Stimulated activated CD4-positive, alpha-beta T cell treated with anti-CD3 and anti-CD28 coated beads, Interleukin-2, amount 100 ng/mL, for 24 hours (primary cell): ENCODE results near the gene CPEB3.
"Not testable (repeated sequence)": the region's sequence is repeated elsewhere in the genome, so short reads cannot be mapped to it uniquely, and the experiment has no call there.

Experiments
- DNase-seq, 2 donors: peaks; one replicate each; pipeline ENCODE4 v3.0.0-alpha.2; 2020

Gene CPEB3

GRCh38 chr10:92265687-92266258 lies 25.1 kb downstream of the CPEB3 start:
- no peak for DNase-seq

DNA sequence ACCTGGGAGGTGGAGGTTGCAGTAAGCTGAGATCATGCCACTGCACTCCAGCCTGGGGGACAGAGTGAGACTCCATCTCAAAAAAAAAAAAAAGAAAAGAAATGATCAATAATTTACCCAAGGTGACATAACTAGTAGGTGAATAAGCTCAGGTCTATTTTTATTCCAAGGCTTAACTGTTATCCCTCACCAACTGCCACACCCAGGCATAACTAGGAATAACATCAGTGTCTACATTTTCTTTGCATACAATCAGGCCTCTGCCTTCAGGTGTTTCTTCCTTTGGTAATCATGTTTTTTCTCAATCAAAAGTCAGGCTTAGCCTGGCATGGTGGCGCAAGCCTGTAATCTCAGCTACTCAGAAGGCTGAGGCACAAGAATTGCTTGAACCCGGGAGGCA lies 26.6 kb downstream of the CPEB3 start:
- DNase-seq, result no peak

GRCh38 chr10:92263396-92263795 lies 27.5 kb downstream of the CPEB3 start:
- no peak for DNase-seq

DNA sequence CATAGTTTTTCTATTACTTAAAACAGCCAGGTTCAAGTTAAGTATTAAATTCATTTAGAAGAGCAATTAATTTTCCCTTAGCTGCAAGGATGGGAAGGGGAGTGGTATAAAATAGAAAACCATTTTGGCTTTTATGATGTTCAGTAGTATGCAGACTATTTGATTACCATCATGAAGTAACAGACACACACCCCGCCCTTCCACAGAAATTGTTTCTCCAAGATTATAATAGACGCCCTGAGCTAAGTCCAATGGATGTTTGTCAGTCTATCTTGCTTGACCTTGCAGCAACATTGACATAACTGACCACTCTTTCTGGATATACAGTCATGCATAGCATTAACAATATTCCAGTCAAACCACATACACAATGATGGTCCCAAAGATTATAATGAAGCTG lies 42.3 kb downstream of the CPEB3 start:
- DNase-seq, result no peak

- DNase-seq, result no peak
Measured at GRCh38 chr10:92244796-92245195, 46.1 kb downstream of the CPEB3 start.

GRCh38 chr10:92242910-92243671 lies 47.8 kb downstream of the CPEB3 start:
- peak; percentile 26 to 52 for DNase-seq

DNA sequence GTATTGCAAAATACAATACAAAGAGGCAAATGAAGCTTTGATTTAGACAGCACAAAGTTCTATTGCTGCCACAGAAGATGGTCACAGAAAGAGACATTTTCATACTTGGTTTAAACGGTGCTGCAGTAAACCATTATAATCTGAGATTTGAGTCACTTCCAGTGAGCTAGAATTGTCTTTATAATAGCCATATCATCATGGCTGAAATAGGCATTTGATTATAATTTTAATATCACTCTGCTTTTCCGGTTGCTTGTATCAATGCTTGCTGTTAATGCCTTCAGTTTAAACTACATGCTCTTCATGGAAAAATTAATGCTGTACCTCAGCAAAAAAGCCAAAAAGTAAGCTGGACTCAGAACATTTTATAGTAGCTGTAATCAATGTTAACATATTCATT lies 48.5 kb downstream of the CPEB3 start:
- no peak for DNase-seq

GRCh38 chr10:92241501-92241900 lies 49.4 kb downstream of the CPEB3 start:
- DNase-seq, result no peak

GRCh38 chr10:92241158-92241500 lies 49.7 kb downstream of the CPEB3 start:
- no peak for DNase-seq

- DNase-seq, result peak; percentile 22 to 31
Measured at GRCh38 chr10:92240289-92241157, 50.4 kb downstream of the CPEB3 start.

GRCh38 chr10:92239600-92240288 lies 51.1 kb downstream of the CPEB3 start:
- DNase-seq, result peak; percentile 51 to 53

DNA sequence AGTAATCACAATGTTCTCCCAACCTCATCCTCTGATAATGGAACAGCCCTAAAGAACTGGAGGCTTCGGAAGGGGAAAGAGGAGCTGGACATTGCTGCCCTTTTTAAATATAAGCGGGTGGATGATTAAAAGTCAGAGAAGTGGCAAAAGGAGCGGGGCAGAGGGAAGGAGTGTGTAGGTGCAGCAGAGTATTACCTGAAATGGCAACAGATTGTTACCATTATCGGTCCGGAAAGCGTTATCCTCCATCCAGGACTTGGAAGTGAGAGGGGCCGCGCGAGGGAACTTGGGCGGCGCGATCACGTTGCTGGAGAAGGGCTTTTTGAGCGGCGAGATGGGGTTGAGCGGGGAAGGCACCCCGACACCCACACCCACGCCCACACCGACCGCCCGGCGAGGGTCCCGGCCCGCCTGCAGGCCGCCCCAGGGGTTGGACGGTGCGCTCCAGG lies 51.7 kb downstream of the CPEB3 start:
- no peak for DNase-seq

DNA sequence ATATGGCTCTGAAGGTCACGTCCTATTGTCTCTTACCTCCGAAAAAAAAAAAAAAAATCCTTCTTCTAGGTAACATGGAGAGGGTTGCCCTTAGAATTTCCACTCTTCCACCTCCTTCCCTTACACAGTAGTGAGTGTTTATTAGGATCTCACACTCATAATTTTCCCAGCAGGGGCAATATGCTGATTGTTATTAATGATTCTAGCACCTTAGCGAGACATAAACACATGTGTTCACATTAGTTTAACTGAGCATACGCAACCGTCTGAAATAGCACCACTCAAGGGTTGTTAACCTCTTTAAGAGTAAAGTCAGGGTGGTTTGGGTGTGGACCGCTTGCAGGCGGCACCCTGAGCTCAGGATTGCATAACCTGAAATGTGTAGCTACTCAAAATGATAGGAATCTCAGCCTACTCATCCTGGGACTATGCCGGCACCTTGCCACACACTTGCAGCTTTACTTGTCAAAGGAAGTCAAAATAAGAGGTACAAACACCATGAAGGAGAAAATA lies 52.2 kb downstream of the CPEB3 start:
- DNase-seq, result no peak

DNA sequence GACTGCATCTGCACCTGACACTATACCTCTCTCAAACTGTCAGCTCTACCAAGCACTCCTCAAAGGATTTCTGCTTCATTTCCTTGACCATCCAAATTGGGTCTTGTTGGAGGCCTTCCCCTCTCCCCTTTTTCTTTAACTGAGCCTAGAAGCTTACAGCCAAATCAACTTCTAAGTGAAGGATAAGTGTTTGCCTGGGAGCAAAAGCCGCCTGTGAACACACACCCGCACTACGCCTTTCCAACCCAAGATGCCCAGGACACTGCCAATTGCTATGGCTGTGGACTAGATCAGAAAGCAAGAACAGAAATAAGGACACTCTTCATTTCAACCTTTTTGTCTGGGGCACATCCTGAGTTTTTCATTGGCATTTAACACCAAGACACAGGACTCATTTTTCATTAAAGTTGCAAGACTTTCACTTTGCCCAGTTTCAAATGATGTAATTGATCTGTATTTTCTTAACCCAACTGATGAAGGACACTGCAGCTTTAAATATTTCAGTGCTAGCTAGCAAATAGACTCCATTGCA lies 52.8 kb downstream of the CPEB3 start:
- no peak for DNase-seq

DNA sequence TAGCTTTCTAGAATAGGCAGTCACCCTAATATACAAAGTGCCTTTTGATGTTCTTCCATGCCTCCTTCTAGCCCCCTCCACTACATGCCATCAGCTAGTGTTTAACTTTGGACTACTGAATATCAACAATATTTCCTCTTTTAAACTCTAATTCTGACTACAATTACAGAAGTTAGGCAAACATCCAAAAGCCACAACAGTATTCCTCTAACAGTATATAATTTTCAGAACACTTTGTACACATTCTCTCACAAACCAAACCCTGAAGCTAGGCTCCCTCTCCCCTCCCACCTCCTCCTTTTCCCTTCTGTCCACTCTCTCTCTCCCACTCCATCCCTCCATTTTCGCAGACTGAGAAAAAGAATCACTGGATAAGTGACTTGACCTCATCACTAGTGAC lies 59.7 kb downstream of the CPEB3 start:
- no peak for DNase-seq

DNA sequence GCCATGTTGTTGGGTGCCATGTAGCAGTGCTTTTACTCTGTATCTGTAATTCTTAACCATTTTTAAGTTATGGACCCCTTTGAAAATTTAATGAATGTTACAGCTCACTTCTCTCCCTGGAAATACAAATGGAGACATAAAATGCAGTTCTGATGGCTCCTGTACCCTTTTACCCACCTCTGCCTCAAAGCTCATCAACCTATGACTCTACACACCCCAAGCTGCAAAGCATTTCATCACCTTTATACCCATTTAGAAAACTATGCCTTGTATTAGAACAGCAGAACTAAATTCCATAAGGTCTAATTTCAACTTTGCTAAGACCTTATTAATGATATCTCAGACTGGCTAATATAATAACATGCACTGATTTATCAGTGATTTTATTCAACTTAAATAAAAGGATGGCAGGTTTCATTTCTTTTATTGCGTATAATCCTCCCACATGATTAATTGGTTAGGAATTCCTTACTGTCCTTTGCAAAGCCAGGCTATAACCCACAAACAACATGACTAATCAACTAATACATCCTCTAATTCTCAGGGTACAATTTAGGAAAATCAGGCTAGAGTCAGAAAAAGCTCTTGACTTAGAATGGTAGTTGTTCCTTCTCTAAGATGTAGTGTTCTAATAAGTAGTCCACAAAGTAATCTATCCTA lies 68.1 kb downstream of the CPEB3 start:
- DNase-seq, result no peak

- DNase-seq, result no peak
Measured at GRCh38 chr10:92219559-92219958, 71.3 kb downstream of the CPEB3 start.

- DNase-seq, result no peak
Measured at GRCh38 chr10:92218569-92218968, 72.3 kb downstream of the CPEB3 start.

DNA sequence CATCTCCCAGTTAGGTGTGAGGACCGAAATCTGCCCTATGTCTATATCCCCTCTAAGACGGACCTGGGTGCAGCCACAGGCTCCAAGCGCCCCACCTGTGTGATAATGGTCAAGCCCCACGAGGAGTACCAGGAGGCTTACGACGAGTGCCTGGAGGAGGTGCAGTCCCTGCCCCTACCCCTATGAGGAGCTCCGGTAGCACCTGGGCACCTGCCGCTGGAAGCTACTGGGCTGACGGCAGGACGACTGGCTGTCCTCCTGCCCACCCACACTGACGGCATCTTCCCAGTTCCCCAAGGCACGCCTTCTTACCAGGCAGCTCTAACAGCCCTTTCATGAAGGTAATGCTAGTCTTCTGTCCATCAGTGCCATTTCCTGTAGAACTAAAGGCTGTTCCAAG lies 74.3 kb downstream of the CPEB3 start:
- not testable (repeated sequence) for DNase-seq

- not testable (repeated sequence) for DNase-seq
Measured at GRCh38 chr10:92215222-92215621, 75.7 kb downstream of the CPEB3 start.

GRCh38 chr10:92213049-92213448 lies 77.8 kb downstream of the CPEB3 start:
- no peak for DNase-seq

DNA sequence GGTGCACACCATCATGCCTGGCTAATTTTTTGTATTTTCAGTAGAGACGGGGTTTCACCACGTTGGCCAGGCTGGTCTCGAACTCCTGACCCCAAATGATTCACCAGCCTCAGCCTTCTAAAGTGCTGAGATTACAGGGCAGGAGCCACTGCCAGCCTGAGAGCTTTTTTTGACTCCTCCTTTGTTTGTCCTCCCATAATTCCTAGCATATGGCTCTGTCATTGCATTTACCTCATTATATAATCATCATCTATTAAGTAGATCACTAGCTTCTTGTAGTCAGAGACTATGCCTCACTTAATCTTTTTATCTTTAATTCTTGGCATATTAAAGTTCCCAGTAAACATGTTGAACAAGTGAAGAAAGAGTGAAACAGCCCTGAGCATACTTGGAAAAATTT lies 82.1 kb downstream of the CPEB3 start:
- no peak for DNase-seq
